ENCODE measurements around the gene TNFRSF19. TPM values are rescaled to one million over a fixed set of nuclear protein-coding genes. Genes with fewer than 3 reads are reported as not detected.

Gene TNFRSF19
- total and polyA plus RNA-seq, 10 of the 15 experiments (the other 5 are each of a cell fraction or from before 2014, with no cell fraction given) = 16.4 to 46.2 (median 35.4) TPM

DNA sequence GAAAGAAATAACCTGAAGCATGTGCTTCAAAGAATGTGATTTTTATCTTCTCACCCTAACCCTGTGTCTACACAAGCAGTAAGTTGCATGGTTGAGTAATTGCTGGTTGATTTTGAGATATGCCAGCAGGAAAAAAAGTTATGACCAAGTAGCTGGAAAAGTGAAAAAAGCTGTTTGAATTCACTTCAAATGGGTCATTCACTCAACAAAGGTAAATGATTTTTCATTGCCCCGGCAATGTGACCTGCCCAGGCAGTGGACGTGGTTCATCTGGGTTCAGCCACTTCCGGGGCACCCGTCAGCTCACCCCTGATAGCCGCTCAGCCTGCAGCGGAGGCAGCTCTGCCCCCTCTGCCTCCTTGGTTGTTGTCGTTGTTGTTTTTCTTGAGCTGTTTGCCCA lies 18.5 kb downstream of the TNFRSF19 start (continued):
- TF ChIP-seq, protein P1, sequence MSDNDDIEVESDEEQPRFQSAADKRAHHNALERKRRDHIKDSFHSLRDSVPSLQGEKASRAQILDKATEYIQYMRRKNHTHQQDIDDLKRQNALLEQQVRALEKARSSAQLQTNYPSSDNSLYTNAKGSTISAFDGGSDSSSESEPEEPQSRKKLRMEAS (IDR thresholded peaks at IDR 0.05; ENCODE audit: low read depth, low read length) = no peak
- TF ChIP-seq ZZZ3 (IDR thresholded peaks at IDR 0.05; ENCODE audit: control insufficient read depth, insufficient read length, low read depth) = no peak
- no peak for TF ChIP-seq EP300 (IDR thresholded peaks at IDR 0.05; ENCODE audit: borderline replicate concordance in 1 of 2, control insufficient read depth in 1 of 2, low read depth in 2 of 2, low read length in 2 of 2)

DNA sequence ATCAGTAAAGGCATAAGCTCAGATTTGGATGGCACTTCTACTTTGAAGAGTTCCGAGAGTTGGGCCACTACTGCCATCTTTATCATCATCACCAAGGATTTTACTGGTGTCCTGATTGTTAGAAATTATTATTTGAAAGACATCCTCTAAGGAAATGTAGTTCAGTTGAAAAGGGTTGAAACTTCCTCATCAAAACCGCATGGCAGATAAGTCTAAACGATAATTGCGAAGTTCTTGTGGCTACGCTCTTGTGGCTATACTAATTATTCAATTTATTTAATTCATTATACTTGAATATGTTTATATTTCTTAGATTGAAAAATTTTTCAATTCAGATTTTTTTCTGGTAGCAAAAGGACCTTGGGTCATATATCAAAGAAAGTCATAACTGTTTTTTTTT lies 22.4 kb downstream of the TNFRSF19 start:
- ChIA-PET CTCF (no interaction called here), RAD21 (ENCODE audit: unreplicated experiment) (no interaction called here), SMC1A (ENCODE audit: uncharacterized antibody, unreplicated experiment) (interaction anchor here (0.8 kb wide), 1 partner anchor 275 kb away, joined by 3 read pairs; no protein-coding TSS in a partner anchor), POLR2A (no interaction called here)
- peaks cover 9% of the 10 kb centered on the region for H3K79me2 ChIP-seq (ENCODE audit: control insufficient read depth, insufficient read depth, low read length)
- H3K27me3 ChIP-seq (replicated peaks in 1 of 2; ENCODE audit: control insufficient read depth in 2 of 2, insufficient read depth in 2 of 2, low read length in 1 of 2) = no peaks in the 10 kb centered on the region; a peak in 1 of 4 replicates
- H3K9ac ChIP-seq (ENCODE audit: control insufficient read depth, insufficient read depth, low read length) = no peak overlapping the region
- H3K9me3 ChIP-seq (replicated peaks; ENCODE audit: control insufficient read depth, insufficient read depth, low read length) = peaks cover 9% of the 10 kb centered on the region
- no peak for DNase-seq (ENCODE audit: low read depth, low spot score)
- no peaks in the 10 kb centered on the region for H4K20me1 ChIP-seq (ENCODE audit: control insufficient read depth, insufficient read depth)
- WGBS (ENCODE audit: insufficient coverage, insufficient replicate concordance, low lambda C conversion rate, missing lambda C conversion rate) = 35% methylated on average over 5 of the region's 5 CpGs
- no peak overlapping the region for H3K4me2 ChIP-seq (ENCODE audit: control insufficient read depth, insufficient read depth)
- no peak for ATAC-seq
- intact Hi-C loops (cut with micrococcal nuclease; ENCODE audit: unreplicated experiment) = no loop called here
- no peak overlapping the region for H2AFZ ChIP-seq (ENCODE audit: control insufficient read depth, low read depth, low read length)
- no TSS peak for BruUV-seq (replicated peaks)
- in situ Hi-C loops (cut with MboI) = no loop called here
- no peak overlapping the region for H3K27ac ChIP-seq (ENCODE audit: control insufficient read depth, insufficient read depth)
- FAIRE-seq = no peak
- peaks cover 1 to 10% of the 10 kb centered on the region in 2 experiments; a peak in 3 of 4 replicates for H3K36me3 ChIP-seq (ENCODE audit: control insufficient read depth in 2 of 2, insufficient read depth in 2 of 2, low read length in 1 of 2)
- H3K4me1 ChIP-seq (ENCODE audit: control insufficient read depth, insufficient read depth, low read length) = no peaks in the 10 kb centered on the region; the same call in 1 of the 2 replicates
- H3K4me3 ChIP-seq = no peak overlapping the region
- TF ChIP-seq SMARCA5 (IDR thresholded peaks at IDR 0.05) (no peak), RELA (IDR thresholded peaks at IDR 0.05; ENCODE audit: borderline replicate concordance, partially characterized antibody) (no peak), SUZ12 (IDR thresholded peaks at IDR 0.05; ENCODE audit: unreplicated experiment) (no peak), PML (IDR thresholded peaks at IDR 0.05; ENCODE audit: low read length) (no peak), SIN3A (IDR thresholded peaks at IDR 0.05; ENCODE audit: low read depth, low read length) (no peak), WRNIP1 (IDR thresholded peaks at IDR 0.05; ENCODE audit: borderline replicate concordance, low read depth, low read length) (no peak), ZZZ3 (IDR thresholded peaks at IDR 0.05; ENCODE audit: control insufficient read depth, insufficient read length, low read depth) (no peak), FOS (IDR thresholded peaks at IDR 0.05; ENCODE audit: borderline replicate concordance, extremely low read depth, insufficient read length) (no peak), CHD4 (IDR thresholded peaks at IDR 0.05) (no peak), SMC3 (IDR thresholded peaks at IDR 0.05; ENCODE audit: borderline replicate concordance, low read length) (no peak)
- TF ChIP-seq, protein P2, sequence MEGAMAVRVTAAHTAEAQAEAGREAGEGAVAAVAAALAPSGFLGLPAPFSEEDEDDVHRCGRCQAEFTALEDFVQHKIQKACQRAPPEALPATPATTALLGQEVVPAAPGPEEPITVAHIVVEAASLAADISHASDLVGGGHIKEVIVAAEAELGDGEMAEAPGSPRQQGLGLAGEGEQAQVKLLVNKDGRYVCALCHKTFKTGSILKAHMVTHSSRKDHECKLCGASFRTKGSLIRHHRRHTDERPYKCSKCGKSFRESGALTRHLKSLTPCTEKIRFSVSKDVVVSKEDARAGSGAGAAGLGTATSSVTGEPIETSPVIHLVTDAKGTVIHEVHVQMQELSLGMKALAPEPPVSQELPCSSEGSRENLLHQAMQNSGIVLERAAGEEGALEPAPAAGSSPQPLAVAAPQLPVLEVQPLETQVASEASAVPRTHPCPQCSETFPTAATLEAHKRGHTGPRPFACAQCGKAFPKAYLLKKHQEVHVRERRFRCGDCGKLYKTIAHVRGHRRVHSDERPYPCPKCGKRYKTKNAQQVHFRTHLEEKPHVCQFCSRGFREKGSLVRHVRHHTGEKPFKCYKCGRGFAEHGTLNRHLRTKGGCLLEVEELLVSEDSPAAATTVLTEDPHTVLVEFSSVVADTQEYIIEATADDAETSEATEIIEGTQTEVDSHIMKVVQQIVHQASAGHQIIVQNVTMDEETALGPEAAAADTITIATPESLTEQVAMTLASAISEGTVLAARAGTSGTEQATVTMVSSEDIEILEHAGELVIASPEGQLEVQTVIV (IDR thresholded peaks at IDR 0.05; ENCODE audit: borderline replicate concordance, partially characterized antibody) = no peak
- TF ChIP-seq, protein P3, sequence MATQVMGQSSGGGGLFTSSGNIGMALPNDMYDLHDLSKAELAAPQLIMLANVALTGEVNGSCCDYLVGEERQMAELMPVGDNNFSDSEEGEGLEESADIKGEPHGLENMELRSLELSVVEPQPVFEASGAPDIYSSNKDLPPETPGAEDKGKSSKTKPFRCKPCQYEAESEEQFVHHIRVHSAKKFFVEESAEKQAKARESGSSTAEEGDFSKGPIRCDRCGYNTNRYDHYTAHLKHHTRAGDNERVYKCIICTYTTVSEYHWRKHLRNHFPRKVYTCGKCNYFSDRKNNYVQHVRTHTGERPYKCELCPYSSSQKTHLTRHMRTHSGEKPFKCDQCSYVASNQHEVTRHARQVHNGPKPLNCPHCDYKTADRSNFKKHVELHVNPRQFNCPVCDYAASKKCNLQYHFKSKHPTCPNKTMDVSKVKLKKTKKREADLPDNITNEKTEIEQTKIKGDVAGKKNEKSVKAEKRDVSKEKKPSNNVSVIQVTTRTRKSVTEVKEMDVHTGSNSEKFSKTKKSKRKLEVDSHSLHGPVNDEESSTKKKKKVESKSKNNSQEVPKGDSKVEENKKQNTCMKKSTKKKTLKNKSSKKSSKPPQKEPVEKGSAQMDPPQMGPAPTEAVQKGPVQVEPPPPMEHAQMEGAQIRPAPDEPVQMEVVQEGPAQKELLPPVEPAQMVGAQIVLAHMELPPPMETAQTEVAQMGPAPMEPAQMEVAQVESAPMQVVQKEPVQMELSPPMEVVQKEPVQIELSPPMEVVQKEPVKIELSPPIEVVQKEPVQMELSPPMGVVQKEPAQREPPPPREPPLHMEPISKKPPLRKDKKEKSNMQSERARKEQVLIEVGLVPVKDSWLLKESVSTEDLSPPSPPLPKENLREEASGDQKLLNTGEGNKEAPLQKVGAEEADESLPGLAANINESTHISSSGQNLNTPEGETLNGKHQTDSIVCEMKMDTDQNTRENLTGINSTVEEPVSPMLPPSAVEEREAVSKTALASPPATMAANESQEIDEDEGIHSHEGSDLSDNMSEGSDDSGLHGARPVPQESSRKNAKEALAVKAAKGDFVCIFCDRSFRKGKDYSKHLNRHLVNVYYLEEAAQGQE (IDR thresholded peaks at IDR 0.05; ENCODE audit: low read depth, low read length) = no peak
- TF ChIP-seq, protein P4, sequence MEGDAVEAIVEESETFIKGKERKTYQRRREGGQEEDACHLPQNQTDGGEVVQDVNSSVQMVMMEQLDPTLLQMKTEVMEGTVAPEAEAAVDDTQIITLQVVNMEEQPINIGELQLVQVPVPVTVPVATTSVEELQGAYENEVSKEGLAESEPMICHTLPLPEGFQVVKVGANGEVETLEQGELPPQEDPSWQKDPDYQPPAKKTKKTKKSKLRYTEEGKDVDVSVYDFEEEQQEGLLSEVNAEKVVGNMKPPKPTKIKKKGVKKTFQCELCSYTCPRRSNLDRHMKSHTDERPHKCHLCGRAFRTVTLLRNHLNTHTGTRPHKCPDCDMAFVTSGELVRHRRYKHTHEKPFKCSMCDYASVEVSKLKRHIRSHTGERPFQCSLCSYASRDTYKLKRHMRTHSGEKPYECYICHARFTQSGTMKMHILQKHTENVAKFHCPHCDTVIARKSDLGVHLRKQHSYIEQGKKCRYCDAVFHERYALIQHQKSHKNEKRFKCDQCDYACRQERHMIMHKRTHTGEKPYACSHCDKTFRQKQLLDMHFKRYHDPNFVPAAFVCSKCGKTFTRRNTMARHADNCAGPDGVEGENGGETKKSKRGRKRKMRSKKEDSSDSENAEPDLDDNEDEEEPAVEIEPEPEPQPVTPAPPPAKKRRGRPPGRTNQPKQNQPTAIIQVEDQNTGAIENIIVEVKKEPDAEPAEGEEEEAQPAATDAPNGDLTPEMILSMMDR (IDR thresholded peaks at IDR 0.05 in 2 of 3, conservative IDR thresholded peaks at IDR 0.05 in 1 of 3; ENCODE audit: control insufficient read depth in 2 of 3, extremely low read depth in 1 of 3, insufficient read depth in 1 of 3, low read depth in 3 of 3, low read length in 3 of 3) = no peak

All from GM12878 (cell line).